ENCODE measurements around the gene PSG11. TPM values are rescaled to one million over a fixed set of nuclear protein-coding genes. Genes with fewer than 3 reads are reported as not detected.
"Not testable (repeated sequence)": the region's sequence is repeated elsewhere in the genome, so short reads cannot be mapped to it uniquely, and the experiment has no call there.

PSG11 gene
- total RNA-seq (2022), result not detected in 2 replicates
- Bru-seq, nascent RNA, result percentile 9 among the genes with signal in this experiment
- BruChase-seq, experiment 1, labeled RNA remaining after a 6-hour chase, result not detected
- BruChase-seq, experiment 2, labeled RNA remaining after a 2-hour chase, result not detected
- long read RNA-seq, result 0 reads

GRCh38 chr19:43026369-43026768 lies at the start of gene PSG11:
Gene PSG11, minus strand, starts transcription at chr19:43026469. Its CDS starts 97 bp downstream, at chr19:43026372.
- CTCF ChIA-PET; BruUV-seq (replicated peaks); intact Hi-C loops (cut with micrococcal nuclease); H3K27me3 Mint-ChIP-seq (ENCODE audit: insufficient read depth, unreplicated experiment); H3K36me3 Mint-ChIP-seq (ENCODE audit: insufficient read depth, unreplicated experiment); DNase-seq (ENCODE audit: unreplicated experiment); H3K9me3 Mint-ChIP-seq (ENCODE audit: unreplicated experiment); H3K27ac Mint-ChIP-seq (ENCODE audit: low read depth, unreplicated experiment); H3K4me3 Mint-ChIP-seq (ENCODE audit: unreplicated experiment); POLR2A ChIA-PET; H3K4me1 Mint-ChIP-seq (ENCODE audit: insufficient read depth, unreplicated experiment): not testable (repeated sequence)

- H3K27me3 Mint-ChIP-seq (ENCODE audit: insufficient read depth, unreplicated experiment), result peaks cover 33% of the 10 kb centered on the region
- H3K9me3 Mint-ChIP-seq (ENCODE audit: unreplicated experiment); BruUV-seq (replicated peaks); intact Hi-C loops (cut with micrococcal nuclease); H3K4me3 Mint-ChIP-seq (ENCODE audit: unreplicated experiment); H3K4me1 Mint-ChIP-seq (ENCODE audit: insufficient read depth, unreplicated experiment); H3K27ac Mint-ChIP-seq (ENCODE audit: low read depth, unreplicated experiment); H3K36me3 Mint-ChIP-seq (ENCODE audit: insufficient read depth, unreplicated experiment); DNase-seq (ENCODE audit: unreplicated experiment): not testable (repeated sequence)
- CTCF ChIA-PET, result interaction anchor here (0.6 to 1.0 kb wide), 2 partner anchors 21 to 532 kb away, joined by 4 to 5 read pairs; no protein-coding TSS in a partner anchor
- POLR2A ChIA-PET, result interaction anchor here (0.7 kb wide), 1 partner anchor 385 kb away, joined by 3 read pairs; no protein-coding TSS in a partner anchor
Observed at GRCh38 chr19:43062418-43062817, 36.1 kb upstream of the PSG11 start.

GRCh38 chr19:43061326-43061725 lies 35.1 kb upstream of the PSG11 start:
- H3K4me1 Mint-ChIP-seq (ENCODE audit: insufficient read depth, unreplicated experiment); H3K4me3 Mint-ChIP-seq (ENCODE audit: unreplicated experiment); BruUV-seq (replicated peaks); H3K36me3 Mint-ChIP-seq (ENCODE audit: insufficient read depth, unreplicated experiment); H3K9me3 Mint-ChIP-seq (ENCODE audit: unreplicated experiment); DNase-seq (ENCODE audit: unreplicated experiment); POLR2A ChIA-PET; intact Hi-C loops (cut with micrococcal nuclease); H3K27ac Mint-ChIP-seq (ENCODE audit: low read depth, unreplicated experiment): not testable (repeated sequence)
- CTCF ChIA-PET, result interaction anchor here (0.6 kb wide), 3 partner anchors 22 to 132 kb away, joined by 3 read pairs; no protein-coding TSS in a partner anchor
- peaks cover 22% of the 10 kb centered on the region for H3K27me3 Mint-ChIP-seq (ENCODE audit: insufficient read depth, unreplicated experiment)

GRCh38 chr19:43060254-43060653 lies 34.0 kb upstream of the PSG11 start:
- intact Hi-C loops (cut with micrococcal nuclease); CTCF ChIA-PET; BruUV-seq (replicated peaks); H3K36me3 Mint-ChIP-seq (ENCODE audit: insufficient read depth, unreplicated experiment); H3K27ac Mint-ChIP-seq (ENCODE audit: low read depth, unreplicated experiment); H3K4me3 Mint-ChIP-seq (ENCODE audit: unreplicated experiment); H3K9me3 Mint-ChIP-seq (ENCODE audit: unreplicated experiment); POLR2A ChIA-PET; H3K4me1 Mint-ChIP-seq (ENCODE audit: insufficient read depth, unreplicated experiment); DNase-seq (ENCODE audit: unreplicated experiment): not testable (repeated sequence)
- H3K27me3 Mint-ChIP-seq (ENCODE audit: insufficient read depth, unreplicated experiment), result peaks cover 11% of the 10 kb centered on the region

GRCh38 chr19:43059482-43059881 lies 33.2 kb upstream of the PSG11 start:
- H3K4me1 Mint-ChIP-seq (ENCODE audit: insufficient read depth, unreplicated experiment); H3K4me3 Mint-ChIP-seq (ENCODE audit: unreplicated experiment); H3K9me3 Mint-ChIP-seq (ENCODE audit: unreplicated experiment); POLR2A ChIA-PET; intact Hi-C loops (cut with micrococcal nuclease); CTCF ChIA-PET; H3K27ac Mint-ChIP-seq (ENCODE audit: low read depth, unreplicated experiment); H3K36me3 Mint-ChIP-seq (ENCODE audit: insufficient read depth, unreplicated experiment); BruUV-seq (replicated peaks); DNase-seq (ENCODE audit: unreplicated experiment): not testable (repeated sequence)
- peaks cover 11% of the 10 kb centered on the region for H3K27me3 Mint-ChIP-seq (ENCODE audit: insufficient read depth, unreplicated experiment)

- H3K4me1 Mint-ChIP-seq (ENCODE audit: insufficient read depth, unreplicated experiment); POLR2A ChIA-PET; BruUV-seq (replicated peaks); H3K27ac Mint-ChIP-seq (ENCODE audit: low read depth, unreplicated experiment); CTCF ChIA-PET; H3K4me3 Mint-ChIP-seq (ENCODE audit: unreplicated experiment); DNase-seq (ENCODE audit: unreplicated experiment); intact Hi-C loops (cut with micrococcal nuclease); H3K9me3 Mint-ChIP-seq (ENCODE audit: unreplicated experiment); H3K36me3 Mint-ChIP-seq (ENCODE audit: insufficient read depth, unreplicated experiment): not testable (repeated sequence)
- H3K27me3 Mint-ChIP-seq (ENCODE audit: insufficient read depth, unreplicated experiment), result peaks cover 11% of the 10 kb centered on the region
Observed at GRCh38 chr19:43058440-43058839, 32.2 kb upstream of the PSG11 start.

GRCh38 chr19:43047966-43048365 lies 21.7 kb upstream of the PSG11 start:
- DNase-seq (ENCODE audit: unreplicated experiment); H3K36me3 Mint-ChIP-seq (ENCODE audit: insufficient read depth, unreplicated experiment); intact Hi-C loops (cut with micrococcal nuclease); BruUV-seq (replicated peaks); H3K4me3 Mint-ChIP-seq (ENCODE audit: unreplicated experiment); H3K4me1 Mint-ChIP-seq (ENCODE audit: insufficient read depth, unreplicated experiment); H3K9me3 Mint-ChIP-seq (ENCODE audit: unreplicated experiment); CTCF ChIA-PET; H3K27ac Mint-ChIP-seq (ENCODE audit: low read depth, unreplicated experiment): not testable (repeated sequence)
- H3K27me3 Mint-ChIP-seq (ENCODE audit: insufficient read depth, unreplicated experiment), result peaks cover 11% of the 10 kb centered on the region
- POLR2A ChIA-PET, result interaction anchor here (0.7 kb wide), 1 partner anchor 759 kb away, joined by 3 read pairs; no protein-coding TSS in a partner anchor

- H3K27ac Mint-ChIP-seq (ENCODE audit: low read depth, unreplicated experiment); BruUV-seq (replicated peaks); H3K36me3 Mint-ChIP-seq (ENCODE audit: insufficient read depth, unreplicated experiment); H3K4me1 Mint-ChIP-seq (ENCODE audit: insufficient read depth, unreplicated experiment); DNase-seq (ENCODE audit: unreplicated experiment); H3K9me3 Mint-ChIP-seq (ENCODE audit: unreplicated experiment); intact Hi-C loops (cut with micrococcal nuclease); POLR2A ChIA-PET; H3K4me3 Mint-ChIP-seq (ENCODE audit: unreplicated experiment): not testable (repeated sequence)
- H3K27me3 Mint-ChIP-seq (ENCODE audit: insufficient read depth, unreplicated experiment), result peaks cover 11% of the 10 kb centered on the region
- CTCF ChIA-PET, result interaction anchor here (0.6 kb wide), 1 partner anchor 468 kb away, joined by 3 read pairs; no protein-coding TSS in a partner anchor
Observed at GRCh38 chr19:43046578-43046977, 20.3 kb upstream of the PSG11 start.

- not testable (repeated sequence) for H3K9me3 Mint-ChIP-seq (ENCODE audit: unreplicated experiment)
Observed at GRCh38 chr19:43043492-43044180, 17.4 kb upstream of the PSG11 start.

More at GRCh38 chr19:43043492-43044180, 17.4 kb upstream of the PSG11 start:
- H3K4me1 Mint-ChIP-seq (ENCODE audit: insufficient read depth, unreplicated experiment); BruUV-seq (replicated peaks); H3K27ac Mint-ChIP-seq (ENCODE audit: low read depth, unreplicated experiment); CTCF ChIA-PET; intact Hi-C loops (cut with micrococcal nuclease); DNase-seq (ENCODE audit: unreplicated experiment); H3K36me3 Mint-ChIP-seq (ENCODE audit: insufficient read depth, unreplicated experiment); POLR2A ChIA-PET; H3K4me3 Mint-ChIP-seq (ENCODE audit: unreplicated experiment): not testable (repeated sequence)
- peaks cover 11% of the 10 kb centered on the region for H3K27me3 Mint-ChIP-seq (ENCODE audit: insufficient read depth, unreplicated experiment)
